Ishikawa (cell line): Measurements from ENCODE around the gene GSTM3.

Source experiments
- CEBPB ChIP-seq: IDR thresholded peaks from 2 replicates; pipeline ENCODE4 v1.6.1; 2012
- CREB1 ChIP-seq: IDR thresholded peaks from 2 replicates; pipeline ENCODE4 v1.6.1; 2012; ENCODE audit warnings: low read depth
- EGR1 ChIP-seq: IDR thresholded peaks from 2 replicates; pipeline ENCODE4 v1.6.1; 2012
- EP300 ChIP-seq: IDR thresholded peaks from 2 replicates; pipeline ENCODE4 v1.6.1; 2012; ENCODE audit warnings: borderline replicate concordance
- FOXM1 ChIP-seq: IDR thresholded peaks from 2 replicates; pipeline ENCODE4 v1.6.1; 2012; ENCODE audit warnings: low read depth, borderline replicate concordance
- NFIC ChIP-seq: IDR thresholded peaks from 2 replicates; pipeline ENCODE4 v1.6.1; 2012
- RAD21 ChIP-seq: IDR thresholded peaks from 2 replicates; pipeline ENCODE4 v1.6.1; 2012; ENCODE audit warnings: low read depth
- REST ChIP-seq: IDR thresholded peaks from 2 replicates; pipeline ENCODE4 v1.6.1; 2012; ENCODE audit warnings: low read depth, mild to moderate bottlenecking
- TAF1 ChIP-seq: IDR thresholded peaks from 2 replicates; pipeline ENCODE4 v1.6.1; 2012; ENCODE audit warnings: low read depth, mild to moderate bottlenecking
- TCF12 ChIP-seq: IDR thresholded peaks from 2 replicates; pipeline ENCODE4 v1.6.1; 2012; ENCODE audit warnings: low read depth
- TEAD4 ChIP-seq: IDR thresholded peaks from 2 replicates; pipeline ENCODE4 v1.6.1; 2012
- YY1 ChIP-seq: IDR thresholded peaks from 2 replicates; pipeline ENCODE4 v1.6.1; 2012; ENCODE audit warnings: low read depth
- ZBTB7A ChIP-seq: IDR thresholded peaks from 2 replicates; pipeline ENCODE4 v1.6.1; 2012; ENCODE audit warnings: low read depth
- TF ChIP-seq, protein P1 (sequence below): IDR thresholded peaks from 2 replicates; pipeline ENCODE4 v1.6.1; 2012
- TF ChIP-seq, protein P2 (sequence below): IDR thresholded peaks from 2 replicates; pipeline ENCODE4 v1.6.1; 2012

GSTM3 gene

GRCh38 chr1:109785446-109786111 is 44.7 kb upstream of the GSTM3 start:
- TF ChIP-seq EP300: no peak
- no peak for TF ChIP-seq YY1

GRCh38 chr1:109784551-109785252 is 43.9 kb upstream of the GSTM3 start:
- no peak for TF ChIP-seq YY1
- no peak for TF ChIP-seq FOXM1
- no peak for TF ChIP-seq NFIC
- TF ChIP-seq TEAD4: no peak
- no peak for TF ChIP-seq ZBTB7A

GRCh38 chr1:109783436-109783835 is 42.6 kb upstream of the GSTM3 start:
- no peak; the same call in 1 of the 2 replicates for TF ChIP-seq RAD21
- no peak for TF ChIP-seq YY1
- TF ChIP-seq, protein P1, sequence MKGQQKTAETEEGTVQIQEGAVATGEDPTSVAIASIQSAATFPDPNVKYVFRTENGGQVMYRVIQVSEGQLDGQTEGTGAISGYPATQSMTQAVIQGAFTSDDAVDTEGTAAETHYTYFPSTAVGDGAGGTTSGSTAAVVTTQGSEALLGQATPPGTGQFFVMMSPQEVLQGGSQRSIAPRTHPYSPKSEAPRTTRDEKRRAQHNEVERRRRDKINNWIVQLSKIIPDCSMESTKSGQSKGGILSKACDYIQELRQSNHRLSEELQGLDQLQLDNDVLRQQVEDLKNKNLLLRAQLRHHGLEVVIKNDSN: no peak
- TF ChIP-seq TEAD4: peak; percentile 70
- no peak for TF ChIP-seq REST
- peak; percentile 30; the same call in 1 of the 2 replicates for TF ChIP-seq TCF12
- no peak for TF ChIP-seq CEBPB
- no peak for TF ChIP-seq TAF1
- no peak for TF ChIP-seq CREB1
- no peak for TF ChIP-seq EGR1
- no peak for TF ChIP-seq FOXM1
- peak; percentile 50; the same call in 1 of the 2 replicates for TF ChIP-seq NFIC
- TF ChIP-seq EP300: peak; percentile 48; the same call in 1 of the 2 replicates
- TF ChIP-seq ZBTB7A: no peak
- TF ChIP-seq, protein P2, sequence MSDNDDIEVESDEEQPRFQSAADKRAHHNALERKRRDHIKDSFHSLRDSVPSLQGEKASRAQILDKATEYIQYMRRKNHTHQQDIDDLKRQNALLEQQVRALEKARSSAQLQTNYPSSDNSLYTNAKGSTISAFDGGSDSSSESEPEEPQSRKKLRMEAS: peak; percentile 69

DNA sequence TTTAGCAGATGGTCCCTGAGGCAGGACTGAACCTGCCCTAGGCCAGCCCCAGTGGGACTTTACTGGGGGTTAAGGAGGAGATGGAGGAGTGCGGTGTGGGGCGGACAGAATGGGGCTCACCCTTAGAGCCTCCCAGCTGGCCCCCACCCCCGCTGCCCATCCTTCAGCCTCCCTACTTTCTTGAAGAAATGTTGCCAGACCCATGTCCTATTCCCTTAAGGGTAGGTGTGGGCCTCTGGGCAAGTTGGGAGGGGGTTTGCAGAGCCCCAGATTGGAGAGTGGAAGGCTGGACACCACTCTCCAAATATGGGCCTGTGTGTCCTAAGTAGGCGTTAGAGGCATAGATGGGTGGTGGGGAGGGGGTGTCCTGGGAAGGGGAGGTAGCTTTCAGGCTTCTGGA is 42.1 kb upstream of the GSTM3 start:
- TF ChIP-seq RAD21: no peak

GRCh38 chr1:109782514-109782913 is 41.7 kb upstream of the GSTM3 start:
- no peak for TF ChIP-seq TAF1
- TF ChIP-seq CREB1: no peak
- no peak for TF ChIP-seq NFIC
- TF ChIP-seq ZBTB7A: no peak
- TF ChIP-seq FOXM1: no peak
- TF ChIP-seq, protein P1: no peak
- no peak for TF ChIP-seq EP300
- TF ChIP-seq YY1: no peak
- TF ChIP-seq TCF12: no peak
- no peak for TF ChIP-seq TEAD4
- no peak for TF ChIP-seq EGR1
- TF ChIP-seq RAD21: no peak
- TF ChIP-seq CEBPB: no peak
- TF ChIP-seq, protein P2: no peak
- TF ChIP-seq REST: no peak

DNA sequence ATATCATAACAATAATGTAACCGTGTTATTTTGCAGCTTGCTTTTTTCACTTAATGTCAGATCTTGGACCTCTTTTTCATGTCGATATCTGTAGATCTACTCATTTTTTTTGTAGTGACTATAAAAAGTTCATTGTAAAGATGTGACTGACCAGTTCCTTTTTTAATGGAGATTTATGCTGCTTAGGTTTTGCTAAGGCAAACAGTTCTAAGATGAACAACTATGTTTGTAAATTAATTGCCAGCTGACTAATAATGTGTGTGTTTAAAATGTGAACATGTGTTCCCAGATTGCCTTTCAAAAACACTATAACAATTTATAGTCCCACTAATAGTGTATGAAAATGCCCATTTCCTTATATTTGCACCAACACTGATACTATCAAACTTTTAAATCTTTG is 41.0 kb upstream of the GSTM3 start:
- TF ChIP-seq REST (no peak), FOXM1 (no peak), TCF12 (no peak), EP300 (no peak), EGR1 (no peak), ZBTB7A (no peak), TAF1 (no peak)
- TF ChIP-seq, protein P1: no peak
